Fibroblast of lung (primary cell): Measurements from ENCODE around the gene RPL29. TPM values are rescaled to one million over a fixed set of nuclear protein-coding genes. Genes with fewer than 3 reads are reported as not detected.

Source experiments
- DNase-seq, 2 donors: peaks; one replicate each; pipeline versions ENCODE4 v3.0.0 to v3.0.0-alpha.2; 2010; ENCODE audit warnings: low read depth in 2 of 2
- H2AFZ ChIP-seq: 2 replicates; pipeline ENCODE4 v1.5.1; 2012; ENCODE audit warnings: low read length, control low read depth, inconsistent platforms
- H3K27ac ChIP-seq: 2 replicates; pipeline ENCODE4 v1.5.1; 2011; ENCODE audit warnings: low read length, control low read depth; ENCODE audit not compliant: insufficient read depth
- H3K27me3 ChIP-seq: 2 replicates; pipeline ENCODE4 v1.5.1; 2011; ENCODE audit warnings: mild to moderate bottlenecking, low read length; ENCODE audit not compliant: control insufficient read depth, insufficient read depth
- H3K36me3 ChIP-seq: 2 replicates; pipeline ENCODE4 v1.5.1; 2011; ENCODE audit warnings: low read length; ENCODE audit not compliant: control insufficient read depth, insufficient read depth
- H3K4me1 ChIP-seq: 2 replicates; pipeline ENCODE4 v1.5.1; 2011; ENCODE audit warnings: low read length; ENCODE audit not compliant: control insufficient read depth, insufficient read depth; ENCODE audit errors: extremely low read depth
- H3K4me2 ChIP-seq: 2 replicates; pipeline ENCODE4 v1.5.1; 2011; ENCODE audit warnings: low read length, control low read depth; ENCODE audit not compliant: insufficient read depth; ENCODE audit errors: extremely low read depth
- H3K4me3 ChIP-seq, 4 experiments: fragments of 200-600 bp in 1 of 4; sonication (generic) in 1 of 4; replicated peaks in 1 of 4; 2 replicates each; pipeline ENCODE4 v1.5.1; 2011 to 2016; ENCODE audit warnings: low read length in 4 of 4, low read depth in 3 of 4, mild to moderate bottlenecking in 3 of 4, control low read depth in 2 of 4, inconsistent platforms in 1 of 4, mixed read lengths in 1 of 4; ENCODE audit not compliant: insufficient read depth in 1 of 4; ENCODE audit errors: control extremely low read depth in 1 of 4
- H3K79me2 ChIP-seq: 2 replicates; pipeline ENCODE4 v1.5.1; 2012; ENCODE audit warnings: mild to moderate bottlenecking, low read length, inconsistent platforms; ENCODE audit not compliant: control insufficient read depth, insufficient read depth
- H3K9ac ChIP-seq: 2 replicates; pipeline ENCODE4 v1.5.1; 2011; ENCODE audit warnings: mild to moderate bottlenecking, low read length, control low read depth; ENCODE audit not compliant: insufficient read depth
- H3K9me3 ChIP-seq: 2 replicates; pipeline ENCODE4 v1.5.1; 2012; ENCODE audit warnings: low read depth, low read length; ENCODE audit not compliant: control insufficient read depth, insufficient read depth
- H4K20me1 ChIP-seq: 2 replicates; pipeline ENCODE4 v1.5.1; 2011; ENCODE audit warnings: low read length; ENCODE audit not compliant: control insufficient read depth, insufficient read depth; ENCODE audit errors: extremely low read depth
- CTCF ChIP-seq, 2 donors: IDR thresholded peaks in 1 of 2; conservative IDR thresholded peaks in 1 of 2; 1 replicate in 1 of 2; 2 replicates in 1 of 2; pipeline ENCODE4 v1.5.1; 2011 to 2012; ENCODE audit warnings: low read length in 2 of 2, control low read depth in 1 of 2, inconsistent platforms in 1 of 2, low read depth in 1 of 2, mild to moderate bottlenecking in 1 of 2
- EZH2 ChIP-seq: IDR thresholded peaks from 2 replicates; pipeline ENCODE4 v1.5.1; 2012; ENCODE audit warnings: low read length, control low read depth, mild to moderate bottlenecking; ENCODE audit errors: missing control alignments
- polyA plus RNA-seq, 2 donors: library from polyadenylated mRNA; depleted of rRNA in 1 of 2; stranded (reverse) in 1 of 2; unstranded in 1 of 2; fragments of >200 nt; gene quantifications; 2 replicates each; pipeline ENCODE4 v1.2.1, GENCODE V29; 2011 to 2012; ENCODE audit warnings: missing spikeins in 1 of 2
- total RNA-seq: library from RNA; depleted of rRNA; stranded (reverse); fragments of >200 nt; gene quantifications from 2 replicates; pipeline ENCODE4 v1.2.1, GENCODE V29; 2014

Gene RPL29
- total and polyA plus RNA-seq, 2 donors (not counting 1 experiment from before 2014, with no cell fraction given), result 1,076 to 1,512 TPM

- Histone ChIP-seq H3K79me2 (peaks cover 19% of the 10 kb centered on the region), H3K9me3 (no peaks in the 10 kb centered on the region), H2AFZ (no peak overlapping the region), H3K27ac (no peak overlapping the region), H3K36me3 (peaks cover 8% of the 10 kb centered on the region), H3K9ac (no peak overlapping the region), H3K4me1 (peaks cover 11% of the 10 kb centered on the region), H3K4me2 (no peak overlapping the region), H3K27me3 (no peaks in the 10 kb centered on the region), H4K20me1 (no peaks in the 10 kb centered on the region), H3K4me3 (no peak overlapping the region)
- no peak for TF ChIP-seq EZH2
- TF ChIP-seq CTCF (conservative IDR thresholded peaks at IDR 0.05 in 1 of 2, IDR thresholded peaks at IDR 0.05 in 1 of 2; ENCODE audit: low read depth in 1 of 2, low read length in 2 of 2), result no peak
- no peak for DNase-seq
Observed at GRCh38 chr3:51998774-51999173, 3.1 kb upstream of the RPL29 start.

GRCh38 chr3:51997935-51998596 is 2.4 kb upstream of the RPL29 start:
- no peaks in the 10 kb centered on the region for H4K20me1 ChIP-seq
- peaks cover 23% of the 10 kb centered on the region for H3K79me2 ChIP-seq
- H3K4me1 ChIP-seq, result peaks cover 11% of the 10 kb centered on the region
- no peaks in the 10 kb centered on the region for H3K9me3 ChIP-seq
- no peak overlapping the region for H3K4me2 ChIP-seq
- H3K36me3 ChIP-seq, result peaks cover 8% of the 10 kb centered on the region
- peak in 1 of 2 donors; percentile 30 for DNase-seq
- TF ChIP-seq CTCF (conservative IDR thresholded peaks at IDR 0.05 in 1 of 2, IDR thresholded peaks at IDR 0.05 in 1 of 2; ENCODE audit: low read depth in 1 of 2, low read length in 2 of 2), result no peak
- TF ChIP-seq EZH2, result no peak
- no peak overlapping the region for H3K4me3 ChIP-seq
- no peak overlapping the region for H2AFZ ChIP-seq
- H3K27ac ChIP-seq, result no peak overlapping the region
- H3K9ac ChIP-seq, result no peak overlapping the region
- H3K27me3 ChIP-seq, result no peaks in the 10 kb centered on the region

GRCh38 chr3:51997172-51997571 is 1.5 kb upstream of the RPL29 start:
- no peaks in the 10 kb centered on the region for H3K27me3 ChIP-seq
- no peaks in the 10 kb centered on the region for H3K9me3 ChIP-seq
- H2AFZ ChIP-seq, result no peak overlapping the region
- peaks cover 9% of the 10 kb centered on the region for H3K36me3 ChIP-seq
- H3K4me3 ChIP-seq, result no peak overlapping the region
- H3K27ac ChIP-seq, result no peak overlapping the region
- peaks cover 26% of the 10 kb centered on the region for H3K79me2 ChIP-seq
- peaks cover 14% of the 10 kb centered on the region for H3K4me1 ChIP-seq
- no peak overlapping the region for H3K9ac ChIP-seq
- no peak overlapping the region for H3K4me2 ChIP-seq
- no peaks in the 10 kb centered on the region for H4K20me1 ChIP-seq
- TF ChIP-seq CTCF (conservative IDR thresholded peaks at IDR 0.05 in 1 of 2, IDR thresholded peaks at IDR 0.05 in 1 of 2; ENCODE audit: low read depth in 1 of 2, low read length in 2 of 2) (no peak), EZH2 (no peak)
- no peak for DNase-seq
